Right lobe of liver (tissue), 6 donors: ENCODE measurements around the gene XCL1. TPM values are rescaled to one million over a fixed set of nuclear protein-coding genes. Genes with fewer than 3 reads are reported as not detected.

ENCODE experiments used
- ATAC-seq, 4 donors: fragments of 200-7000 bp; cut with Tn5 transposase; one replicate each; pipeline ENCODE4 v1.9.1; 2020; ENCODE audit warnings: mild to moderate bottlenecking in 4 of 4, moderate library complexity in 4 of 4
- DNase-seq, 3 donors: peaks; one replicate each; pipeline ENCODE4 v3.0.0-alpha.2; 2020
- H3K27ac ChIP-seq, 3 donors: fragments of 200-600 bp; one replicate each; pipeline ENCODE4 v1.8.0; 2022
- H3K27me3 ChIP-seq, 2 donors: fragments of 200-600 bp; one replicate each; pipeline ENCODE4 v1.8.0; 2022
- H3K36me3 ChIP-seq, 4 donors: fragments of 200-600 bp; sonication (generic) in 1 of 4; one replicate each; pipeline versions ENCODE4 v1.5.1 to v1.8.0; 2017 to 2022; ENCODE audit warnings: control low read depth in 1 of 4
- H3K4me1 ChIP-seq, 4 donors: fragments of 200-600 bp; sonication (generic) in 1 of 4; one replicate each; pipeline versions ENCODE4 v1.5.1 to v1.8.0; 2017 to 2022; ENCODE audit warnings: control low read depth in 1 of 4
- H3K4me3 ChIP-seq, 3 donors: fragments of 200-600 bp; one replicate each; pipeline ENCODE4 v1.8.0; 2022
- H3K9me3 ChIP-seq, 4 donors: fragments of 200-600 bp; sonication (generic) in 1 of 4; one replicate each; pipeline versions ENCODE4 v1.5.1 to v1.8.0; 2017 to 2022; ENCODE audit warnings: control low read depth in 1 of 4
- POLR2A ChIP-seq: fragments of 450-650 bp; IDR thresholded peaks from one replicate; pipeline ENCODE4 v1.6.1; 2017; ENCODE audit warnings: antibody characterized with exemption, mild to moderate bottlenecking
- whole genome bisulfite sequencing: methylation state at CpG from one replicate; pipeline ENCODE4 v1.1.6; 2018; ENCODE audit warnings: low coverage, low lambda C conversion rate; ENCODE audit not compliant: insufficient coverage; ENCODE audit errors: missing lambda C conversion rate; 5-methylcytosine and 5-hydroxymethylcytosine counted together
- intact Hi-C, 2 donors: fragments of 100-400 bp; cut with DNase I; formaldehyde crosslinking; loops; one replicate each; pipeline versions ENCODE4 v1.11.2 to v1.14.1; 2022
- total RNA-seq, 6 experiments: library from RNA; depleted of rRNA in 2 of 6; stranded (reverse); fragments of >200 nt in 2 of 6; fragmentation: NEBNext Ultra II Directional in 3 of 6; extraction: Animal tissue kit (Norgen Biotek cat#: 25700) in 3 of 6; gene quantifications; one replicate each; pipeline versions ENCODE4 v1.1.0 to v1.2.4, GENCODE V29; 2016 to 2023
- TF ChIP-seq, protein P1 (sequence below), 4 donors: fragments of 200-600 bp in 3 of 4; fragments of 450-650 bp in 1 of 4; IDR thresholded peaks; one replicate each; pipeline versions ENCODE4 v1.5.1 to v1.8.0; 2016 to 2022; ENCODE audit warnings: antibody characterized with exemption in 4 of 4, mild to moderate bottlenecking in 2 of 4
- donor health status: DM: no; HTN: yes; CAD: no.
- donor health status: DM: no; HTN: no; CAD: no.
- donor health status: DM: no; HTN: no; CAD: no.
- donor health status: DM: no; HTN: yes; CAD: no.
- donor health status: DM: no; HTN: yes; CAD: no.

Gene XCL1
- total RNA-seq, 6 experiments from 2014 or later, result 0.13 to 0.44 (median 0.22) TPM; not detected in 3

DNA sequence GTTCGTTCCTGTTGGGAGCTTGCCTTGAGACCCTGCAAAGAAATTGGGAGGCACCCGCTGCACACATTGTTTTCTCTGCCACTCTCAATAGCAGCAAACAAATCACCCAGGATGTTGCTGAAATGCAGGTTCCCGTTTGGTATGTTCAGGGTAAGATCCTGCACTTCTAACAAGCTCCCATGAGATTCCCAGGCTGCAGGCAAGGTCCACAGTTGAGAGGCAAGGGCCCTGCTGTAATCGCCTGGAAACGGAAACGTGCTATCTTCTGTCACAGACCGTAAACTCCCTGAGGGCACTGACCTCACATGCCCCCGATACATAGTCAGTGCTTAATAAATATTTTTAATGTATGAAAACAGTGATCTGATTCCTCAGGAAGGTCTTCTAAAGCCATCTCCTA is 37.8 kb downstream of the XCL1 start:
- DNase-seq (no peak), ATAC-seq (peak in 3 of 4 donors; percentile 29 to 45 (median 37))
- H3K27ac ChIP-seq, result no peak overlapping the region

GRCh38 chr1:168615965-168616364 is 39.6 kb downstream of the XCL1 start:
- no peaks in the 10 kb centered on the region for H3K27me3 ChIP-seq
- WGBS, result 82% methylated on average over 2 of the region's 2 CpGs
- DNase-seq, result no peak
- H3K9me3 ChIP-seq, result no peaks in the 10 kb centered on the region
- H3K27ac ChIP-seq, result no peak overlapping the region
- intact Hi-C loops, result no loop called here
- no peaks in the 10 kb centered on the region for H3K36me3 ChIP-seq
- no peak for TF ChIP-seq POLR2A
- TF ChIP-seq, protein P1, sequence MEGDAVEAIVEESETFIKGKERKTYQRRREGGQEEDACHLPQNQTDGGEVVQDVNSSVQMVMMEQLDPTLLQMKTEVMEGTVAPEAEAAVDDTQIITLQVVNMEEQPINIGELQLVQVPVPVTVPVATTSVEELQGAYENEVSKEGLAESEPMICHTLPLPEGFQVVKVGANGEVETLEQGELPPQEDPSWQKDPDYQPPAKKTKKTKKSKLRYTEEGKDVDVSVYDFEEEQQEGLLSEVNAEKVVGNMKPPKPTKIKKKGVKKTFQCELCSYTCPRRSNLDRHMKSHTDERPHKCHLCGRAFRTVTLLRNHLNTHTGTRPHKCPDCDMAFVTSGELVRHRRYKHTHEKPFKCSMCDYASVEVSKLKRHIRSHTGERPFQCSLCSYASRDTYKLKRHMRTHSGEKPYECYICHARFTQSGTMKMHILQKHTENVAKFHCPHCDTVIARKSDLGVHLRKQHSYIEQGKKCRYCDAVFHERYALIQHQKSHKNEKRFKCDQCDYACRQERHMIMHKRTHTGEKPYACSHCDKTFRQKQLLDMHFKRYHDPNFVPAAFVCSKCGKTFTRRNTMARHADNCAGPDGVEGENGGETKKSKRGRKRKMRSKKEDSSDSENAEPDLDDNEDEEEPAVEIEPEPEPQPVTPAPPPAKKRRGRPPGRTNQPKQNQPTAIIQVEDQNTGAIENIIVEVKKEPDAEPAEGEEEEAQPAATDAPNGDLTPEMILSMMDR (IDR thresholded peaks at IDR 0.05), result no peak
- no peaks in the 10 kb centered on the region for H3K4me1 ChIP-seq
- ATAC-seq, result no peak
- H3K4me3 ChIP-seq, result no peak overlapping the region

More for the DNA sequence above, 37.8 kb downstream of the XCL1 start:
- no peak for TF ChIP-seq POLR2A
- TF ChIP-seq, protein P1 (IDR thresholded peaks at IDR 0.05), result no peak
- intact Hi-C loops, result no loop called here
- Histone ChIP-seq H3K4me1 (no peaks in the 10 kb centered on the region), H3K36me3 (no peaks in the 10 kb centered on the region), H3K27me3 (no peaks in the 10 kb centered on the region), H3K4me3 (no peak overlapping the region), H3K9me3 (no peaks in the 10 kb centered on the region)
- WGBS, result 40% methylated on average over 6 of the region's 8 CpGs

- Histone ChIP-seq H3K36me3 (no peaks in the 10 kb centered on the region), H3K27ac (no peak overlapping the region), H3K4me3 (no peak overlapping the region), H3K4me1 (no peaks in the 10 kb centered on the region), H3K27me3 (no peaks in the 10 kb centered on the region), H3K9me3 (no peaks in the 10 kb centered on the region)
- 74% methylated on average over 5 of the region's 5 CpGs for WGBS
- ATAC-seq, result no peak
- intact Hi-C loops, result no loop called here
- no peak for DNase-seq
- TF ChIP-seq, protein P1 (IDR thresholded peaks at IDR 0.05), result no peak
- no peak for TF ChIP-seq POLR2A
Measured at GRCh38 chr1:168617974-168618750, 41.8 kb downstream of the XCL1 start.

DNA sequence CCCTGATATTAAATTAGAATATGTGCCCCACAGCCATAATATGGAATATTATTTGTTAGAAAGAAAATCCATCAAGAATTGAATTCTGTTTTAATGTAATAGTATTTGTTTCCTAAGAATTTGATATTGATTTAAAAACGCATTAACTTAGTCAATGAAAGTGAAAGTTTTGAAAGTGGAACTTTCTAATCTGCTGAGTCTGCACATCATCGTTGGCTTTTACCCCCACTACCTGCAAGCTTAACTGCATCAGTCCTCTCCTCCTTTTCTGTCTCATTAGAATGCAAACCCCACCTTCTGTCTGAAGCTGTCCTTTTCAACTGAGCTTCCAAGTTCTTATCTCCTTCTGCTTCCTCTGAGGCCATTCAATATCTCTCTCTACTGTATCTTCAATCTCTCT is 42.5 kb downstream of the XCL1 start:
- no peaks in the 10 kb centered on the region for H3K27me3 ChIP-seq
- TF ChIP-seq, protein P1 (IDR thresholded peaks at IDR 0.05), result no peak
- no peak for TF ChIP-seq POLR2A
- H3K4me1 ChIP-seq, result no peaks in the 10 kb centered on the region
- no peak overlapping the region for H3K27ac ChIP-seq
- no peaks in the 10 kb centered on the region for H3K9me3 ChIP-seq
- WGBS, result 22% methylated on average over 2 of the region's 2 CpGs
- DNase-seq (no peak), ATAC-seq (no peak)
- no peaks in the 10 kb centered on the region for H3K36me3 ChIP-seq
- no peak overlapping the region for H3K4me3 ChIP-seq
- intact Hi-C loops, result no loop called here
